ENCODE measurements around the gene DENND5A.
A peak's percentile ranks its signal among the peaks of the same experiment; 100 is the strongest.

Gene DENND5A

DNA sequence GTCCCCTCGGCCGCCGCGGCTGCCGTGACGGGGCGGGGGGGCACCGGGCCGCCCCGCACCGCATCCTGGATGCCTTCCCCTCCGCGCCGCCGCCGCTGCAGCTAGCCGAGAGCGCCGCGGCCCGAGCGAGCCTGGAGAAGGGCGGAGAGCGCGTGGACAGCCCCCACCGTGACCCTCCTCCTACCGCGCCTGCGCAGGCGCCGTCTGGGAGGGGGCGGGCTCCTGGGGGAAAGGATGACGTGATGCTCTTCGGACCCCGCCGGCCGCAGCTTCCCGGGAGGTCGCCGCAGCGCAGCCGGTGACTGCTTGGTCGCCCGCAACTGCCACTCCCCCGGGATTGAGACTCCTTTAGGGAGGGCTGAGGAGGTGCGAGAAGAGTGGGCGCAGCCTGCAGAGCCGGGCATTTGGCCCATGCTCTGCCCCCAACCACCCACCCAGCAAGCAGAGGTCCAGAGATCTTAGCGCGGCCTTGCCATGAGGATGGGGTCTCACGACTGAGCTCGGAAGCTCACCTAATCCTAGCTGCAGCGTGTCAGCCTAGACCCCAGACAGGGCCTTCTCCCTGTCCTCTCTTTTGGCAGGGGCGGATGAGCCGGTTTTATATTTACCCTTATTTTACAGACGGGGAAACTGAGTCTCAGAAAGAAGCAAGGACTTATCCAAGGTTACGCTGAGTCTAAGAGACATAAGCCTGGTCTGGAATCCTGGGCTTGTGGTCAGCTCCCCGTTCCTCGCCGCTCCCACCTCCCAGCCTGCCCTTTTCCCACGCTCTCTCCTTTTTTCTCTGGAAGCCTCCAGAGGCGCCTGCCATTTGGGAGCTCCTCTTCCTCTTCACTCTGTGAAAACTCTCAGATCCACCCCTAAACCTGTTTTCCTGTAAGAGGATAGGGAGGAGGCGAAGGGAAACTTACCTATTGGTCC lies at the start of gene DENND5A:
Gene DENND5A, minus strand, starts transcription at position 140 of the 921 bp plus-strand sequence. CDS start 281 bp downstream, outside the sequence.
- Mint-ChIP-seq H3K27ac (peak within 1 kb of the TSS; percentile 81), H3K4me3 (peak within 1 kb of the TSS; percentile 85), H3K27me3 (no peaks in the 10 kb centered on the region), H3K36me3 (no peaks in the 10 kb centered on the region), H3K9me3 (no peaks in the 10 kb centered on the region), H3K4me1 (peaks cover 40% of the 10 kb centered on the region)
- ATAC-seq: peak; percentile 71

DNA sequence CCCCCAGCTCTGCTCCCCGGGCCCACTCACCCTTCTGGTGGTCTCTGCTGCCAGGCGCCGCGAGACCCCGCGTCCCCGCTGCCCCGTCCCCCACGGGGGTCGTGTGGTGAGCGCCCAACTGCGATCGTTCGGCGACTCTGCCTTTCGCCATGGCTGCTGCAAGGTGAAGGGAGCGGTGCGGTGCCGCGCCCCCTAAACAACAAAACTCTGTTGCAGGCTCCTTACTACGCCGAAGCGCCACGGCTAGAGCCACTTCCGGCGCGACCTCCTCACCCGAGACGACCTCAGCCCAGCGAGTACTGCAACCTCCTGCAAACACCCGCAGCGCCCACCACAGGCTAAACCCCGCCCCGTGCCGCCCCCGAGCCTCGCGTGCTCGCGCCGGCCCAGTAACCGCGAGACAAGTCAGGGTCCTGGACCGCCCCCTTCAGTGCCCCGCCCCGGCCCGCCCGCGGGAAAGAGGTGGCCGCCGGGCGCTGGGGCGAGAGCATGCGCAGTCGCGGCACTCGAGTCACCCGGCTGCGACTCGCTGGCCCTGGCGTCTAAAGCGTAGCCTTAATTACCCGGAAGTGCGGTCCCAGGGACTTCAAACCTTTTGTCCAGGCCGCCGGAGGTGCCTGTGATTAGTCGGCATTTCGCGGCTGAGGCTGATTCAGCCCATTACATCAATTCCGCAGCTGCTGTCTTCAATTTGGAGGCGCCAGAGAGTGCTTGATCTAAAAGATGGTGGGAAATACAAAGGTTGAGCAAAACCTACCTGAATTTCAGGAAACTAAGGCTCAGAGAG lies 49.3 kb upstream of the DENND5A start, which contains the start of gene TMEM41B:
Gene TMEM41B, minus strand, starts transcription at position 303 of the 787 bp plus-strand sequence. Its CDS starts 152 bp downstream, at position 151.
- H3K27ac Mint-ChIP-seq: peak within 1 kb of the TSS; percentile 96
- peaks cover 37% of the 10 kb centered on the region for H3K4me1 Mint-ChIP-seq
- peaks cover 7% of the 10 kb centered on the region for H3K36me3 Mint-ChIP-seq
- H3K9me3 Mint-ChIP-seq: no peaks in the 10 kb centered on the region
- peaks cover 9% of the 10 kb centered on the region for H3K27me3 Mint-ChIP-seq
- H3K4me3 Mint-ChIP-seq: peak within 1 kb of the TSS; percentile 98
- ATAC-seq: peak; percentile 99

DNA sequence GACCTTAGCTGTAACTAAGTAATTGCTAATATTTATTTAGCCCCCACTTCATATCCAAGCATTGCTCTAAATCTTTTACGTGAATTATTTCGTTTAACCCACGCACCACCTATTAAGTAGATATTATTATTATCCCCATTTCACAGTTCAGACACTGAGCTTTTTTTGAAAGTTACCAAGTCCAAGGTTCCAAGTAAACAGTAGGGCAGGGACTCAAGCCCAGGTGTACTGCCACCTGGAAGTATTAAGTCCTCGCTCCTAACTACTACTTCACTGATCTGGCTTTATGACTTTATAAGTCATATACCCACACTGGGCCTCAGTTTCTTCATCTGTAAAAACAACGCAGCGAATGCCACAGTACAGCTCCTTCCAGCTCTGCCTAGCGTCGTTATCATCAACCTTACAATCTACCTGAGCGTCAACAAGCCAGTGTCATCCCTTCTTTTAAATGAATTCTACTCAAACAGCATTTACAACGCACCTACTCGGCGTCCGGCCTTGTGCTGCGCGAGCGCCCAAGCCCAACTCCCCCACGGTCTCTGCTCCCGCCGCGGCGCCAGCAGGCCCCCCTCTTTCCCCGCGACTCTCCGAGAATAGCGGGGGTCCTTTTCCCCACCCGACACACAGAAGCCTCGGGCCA lies 48.6 kb upstream of the DENND5A start:
- H3K27me3 Mint-ChIP-seq: peaks cover 9% of the 10 kb centered on the region
- peak; percentile 5 for ATAC-seq
- H3K4me1 Mint-ChIP-seq: peaks cover 36% of the 10 kb centered on the region
- peak overlapping the region; percentile 96 for H3K27ac Mint-ChIP-seq
- peak overlapping the region; percentile 98 for H3K4me3 Mint-ChIP-seq
- H3K9me3 Mint-ChIP-seq: no peaks in the 10 kb centered on the region
- H3K36me3 Mint-ChIP-seq: peaks cover 7% of the 10 kb centered on the region

DNA sequence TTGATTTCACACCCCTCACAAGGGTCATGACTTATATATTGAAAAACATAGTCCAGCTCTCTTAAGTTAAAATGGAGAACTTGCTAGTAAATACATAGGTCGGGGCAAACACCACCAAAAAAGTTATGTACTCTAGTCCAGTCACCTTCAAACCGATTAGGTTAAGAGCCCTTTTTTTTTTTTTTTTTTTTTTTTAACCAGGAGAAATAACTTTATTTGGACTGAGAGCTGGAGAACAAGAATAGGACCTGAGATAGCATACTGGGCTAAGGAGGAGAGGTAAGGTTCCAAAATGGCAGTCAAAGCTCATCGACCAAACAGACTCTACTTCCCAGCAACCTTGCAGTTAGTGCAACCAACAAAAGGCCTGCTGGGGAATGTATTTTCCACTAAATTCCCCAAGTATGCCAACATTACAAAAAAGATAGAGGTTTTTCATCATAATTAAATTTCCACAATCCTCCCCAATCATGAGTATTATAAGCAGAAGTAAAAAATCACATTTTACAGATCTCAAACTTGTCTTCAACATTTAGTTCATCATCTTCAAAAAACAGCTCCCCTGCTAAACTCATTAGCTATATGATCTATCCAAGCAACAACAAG lies 45.4 kb upstream of the DENND5A start:
- Mint-ChIP-seq H3K4me1 (peaks cover 46% of the 10 kb centered on the region), H3K4me3 (no peak overlapping the region), H3K36me3 (peaks cover 20% of the 10 kb centered on the region), H3K27me3 (no peaks in the 10 kb centered on the region), H3K9me3 (peaks cover 3% of the 10 kb centered on the region), H3K27ac (no peak overlapping the region)
- ATAC-seq: no peak

DNA sequence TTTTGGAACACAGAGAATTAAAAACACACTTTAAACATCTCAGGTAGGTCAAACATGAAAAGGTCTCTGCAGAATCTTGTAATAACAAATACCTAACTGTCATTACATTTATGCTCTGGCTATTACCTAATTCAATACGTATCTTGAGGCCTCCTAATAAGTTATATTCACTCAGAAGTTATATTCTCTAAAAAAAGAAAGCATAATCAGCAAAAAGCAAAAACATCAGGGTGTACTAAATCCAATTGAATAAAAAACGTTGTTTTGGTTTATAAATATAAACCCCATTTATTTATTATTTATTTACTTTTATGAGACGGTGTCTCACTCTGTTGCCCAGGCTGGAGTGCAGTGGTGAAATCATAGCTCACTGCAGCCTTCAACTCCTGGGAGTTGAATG lies 39.0 kb upstream of the DENND5A start:
- H3K4me3 Mint-ChIP-seq: no peak overlapping the region
- H3K4me1 Mint-ChIP-seq: peaks cover 25% of the 10 kb centered on the region
- H3K27ac Mint-ChIP-seq: no peak overlapping the region
- H3K27me3 Mint-ChIP-seq: no peaks in the 10 kb centered on the region
- peaks cover 3% of the 10 kb centered on the region for H3K9me3 Mint-ChIP-seq
- H3K36me3 Mint-ChIP-seq: peaks cover 13% of the 10 kb centered on the region
- no peak for ATAC-seq

DNA sequence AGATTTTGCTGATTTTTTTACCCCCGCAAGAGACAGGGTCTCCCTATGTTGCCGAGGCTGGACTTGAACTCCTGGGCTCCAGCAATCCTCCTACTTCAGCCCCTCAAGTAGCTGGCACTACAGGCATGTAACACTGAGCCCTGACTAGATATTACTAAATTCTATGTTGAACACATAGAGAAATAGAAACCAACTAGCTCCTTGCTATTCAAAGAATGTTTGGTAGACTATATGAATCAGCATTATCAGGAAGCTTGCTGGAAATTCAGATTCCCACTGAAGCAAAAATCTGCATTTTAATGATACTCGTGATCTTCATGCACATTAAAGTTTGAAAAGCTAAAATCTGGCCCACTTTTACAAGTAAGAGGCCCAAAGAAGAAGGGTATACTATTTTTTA lies 37.3 kb upstream of the DENND5A start:
- Mint-ChIP-seq H3K9me3 (no peaks in the 10 kb centered on the region), H3K27me3 (no peaks in the 10 kb centered on the region), H3K4me3 (no peak overlapping the region), H3K4me1 (peaks cover 17% of the 10 kb centered on the region), H3K27ac (no peak overlapping the region), H3K36me3 (peaks cover 6% of the 10 kb centered on the region)
- no peak for ATAC-seq

DNA sequence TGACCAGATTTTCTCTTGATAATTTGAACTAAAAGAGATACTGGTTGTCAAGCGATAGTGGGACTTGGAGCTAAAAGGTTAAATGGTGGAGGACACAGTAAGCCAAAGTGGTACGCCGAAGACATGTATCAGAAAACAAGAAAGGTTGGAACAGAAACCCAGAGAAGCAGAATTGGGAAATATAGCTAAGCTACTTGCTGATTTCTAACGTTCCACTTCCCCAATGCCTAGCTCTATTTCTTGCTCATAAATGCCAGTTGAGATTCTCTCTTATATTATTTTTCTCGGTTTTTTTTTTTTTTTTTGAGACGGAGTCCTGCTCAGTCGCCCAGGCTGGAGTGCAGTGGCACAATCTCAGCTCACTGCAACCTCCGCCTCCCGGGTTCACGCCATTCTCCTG lies 36.6 kb upstream of the DENND5A start:
- Mint-ChIP-seq H3K27ac (no peak overlapping the region), H3K9me3 (no peaks in the 10 kb centered on the region), H3K36me3 (peaks cover 2% of the 10 kb centered on the region), H3K4me3 (no peak overlapping the region), H3K4me1 (peaks cover 13% of the 10 kb centered on the region), H3K27me3 (no peaks in the 10 kb centered on the region)
- peak; percentile 55 for ATAC-seq

DNA sequence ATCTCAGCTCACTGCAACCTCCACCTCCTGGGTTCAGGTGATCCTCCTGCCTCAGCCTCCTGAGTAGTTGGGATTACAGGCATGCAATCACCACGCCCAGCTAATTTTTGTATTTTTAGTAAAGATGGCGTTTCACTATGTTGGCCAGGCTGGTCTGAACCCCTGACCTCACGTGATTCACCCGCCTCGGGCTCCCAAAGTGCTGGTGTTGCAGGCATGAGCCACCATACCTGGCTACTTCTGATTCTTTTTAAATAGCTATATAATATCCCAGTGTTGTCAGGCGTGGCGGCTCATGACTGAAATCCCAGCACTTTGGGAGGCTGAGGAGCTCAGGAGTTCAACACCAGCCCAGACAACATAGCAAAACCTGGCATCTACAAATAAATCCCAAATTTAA lies 28.5 kb upstream of the DENND5A start:
- no peak for ATAC-seq
- no peak overlapping the region for H3K4me3 Mint-ChIP-seq
- H3K27me3 Mint-ChIP-seq: no peaks in the 10 kb centered on the region
- H3K9me3 Mint-ChIP-seq: no peaks in the 10 kb centered on the region
- no peak overlapping the region for H3K27ac Mint-ChIP-seq
- peaks cover 10% of the 10 kb centered on the region for H3K4me1 Mint-ChIP-seq
- peaks cover 17% of the 10 kb centered on the region for H3K36me3 Mint-ChIP-seq

DNA sequence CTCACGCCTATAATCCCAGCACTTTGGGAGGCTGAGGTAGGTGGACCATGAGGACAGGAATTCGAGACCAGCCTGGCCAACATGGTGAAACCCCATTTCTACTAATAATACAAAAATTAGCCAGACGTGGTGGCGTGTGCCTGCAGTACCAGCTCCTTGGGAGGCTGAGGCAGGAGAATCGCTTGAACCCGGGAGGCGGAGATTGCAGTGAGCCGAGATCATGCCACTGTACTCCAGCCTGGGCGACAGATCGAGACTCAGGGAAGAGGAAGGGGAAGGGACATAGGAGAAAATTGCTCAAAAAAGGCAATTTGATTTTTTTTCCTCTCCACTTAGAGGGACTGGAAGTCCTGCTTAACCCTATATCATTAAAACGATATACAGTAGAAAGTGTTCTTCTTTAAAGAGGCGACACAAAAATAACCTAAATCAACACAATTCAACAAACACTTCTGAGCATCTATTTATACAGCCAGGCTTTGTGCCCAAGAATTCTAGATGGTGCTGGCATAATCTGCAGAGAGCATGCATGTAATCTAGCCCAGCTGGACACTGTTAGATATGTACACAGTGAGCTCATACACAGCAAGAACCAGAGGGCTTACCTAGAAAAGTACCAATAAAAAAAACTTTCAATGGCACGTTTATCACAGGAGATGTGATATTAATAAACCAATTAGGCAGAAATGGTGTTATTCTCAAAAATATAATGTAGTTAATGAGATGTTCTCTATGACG lies 20.9 kb upstream of the DENND5A start:
- Mint-ChIP-seq H3K9me3 (no peaks in the 10 kb centered on the region), H3K36me3 (peaks cover 29% of the 10 kb centered on the region), H3K27me3 (no peaks in the 10 kb centered on the region), H3K4me3 (no peak overlapping the region), H3K27ac (no peak overlapping the region), H3K4me1 (peaks cover 12% of the 10 kb centered on the region)
- ATAC-seq: no peak

DNA sequence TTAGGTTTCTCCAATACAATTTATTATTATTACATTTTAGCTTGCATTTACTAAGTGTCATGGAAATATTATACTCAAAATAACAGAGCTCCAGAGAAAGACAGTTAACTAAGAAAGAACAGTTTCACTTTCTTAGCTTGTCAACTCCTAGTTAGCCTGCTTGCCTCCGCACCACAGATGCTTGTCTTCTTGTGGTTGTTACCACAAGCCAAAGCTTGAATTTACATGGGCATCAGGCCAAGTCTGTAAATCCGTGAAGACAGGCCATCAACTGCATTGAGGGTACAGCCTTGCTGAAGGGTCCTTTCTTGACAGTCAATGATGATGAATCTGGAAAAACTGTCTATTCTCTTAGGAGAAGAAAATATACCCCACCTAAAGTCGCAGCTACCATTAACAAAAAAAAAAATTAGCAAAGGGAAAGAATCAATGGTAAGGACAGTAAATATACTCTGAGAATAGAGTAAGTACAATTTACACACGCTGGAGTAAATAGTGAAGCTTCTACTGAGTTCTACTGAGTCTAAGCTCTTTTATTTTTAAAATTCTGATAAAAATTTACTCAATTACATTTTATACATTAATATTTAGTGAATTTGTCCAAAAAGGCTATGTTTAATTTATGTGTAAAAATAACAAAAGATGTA lies 15.6 kb upstream of the DENND5A start:
- H3K4me3 Mint-ChIP-seq: no peak overlapping the region
- peak overlapping the region; percentile 69 for H3K27ac Mint-ChIP-seq
- H3K9me3 Mint-ChIP-seq: no peaks in the 10 kb centered on the region
- no peaks in the 10 kb centered on the region for H3K27me3 Mint-ChIP-seq
- ATAC-seq: peak; percentile 66
- peaks cover 14% of the 10 kb centered on the region for H3K36me3 Mint-ChIP-seq
- peaks cover 12% of the 10 kb centered on the region for H3K4me1 Mint-ChIP-seq

DNA sequence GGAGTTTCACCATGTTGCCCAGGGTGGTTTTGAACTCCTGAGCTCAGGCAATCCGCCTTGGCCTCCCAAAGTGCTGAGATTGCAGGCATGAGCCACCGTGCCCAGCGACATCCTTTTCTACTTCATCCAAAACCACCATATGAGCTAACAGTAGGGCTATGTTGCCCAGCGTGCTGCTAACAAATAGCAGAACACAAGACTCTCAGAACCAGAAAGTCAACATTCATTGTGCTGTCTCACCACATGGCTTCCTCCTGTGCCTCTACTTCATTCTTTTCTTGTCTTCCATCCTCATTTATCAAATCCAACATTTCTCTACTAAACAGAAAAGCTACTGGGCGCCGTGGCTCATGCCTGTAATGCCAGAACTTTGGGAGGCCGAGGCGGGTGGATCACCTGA lies 12.0 kb upstream of the DENND5A start:
- Mint-ChIP-seq H3K27me3 (no peaks in the 10 kb centered on the region), H3K27ac (no peak overlapping the region), H3K4me3 (no peak overlapping the region), H3K36me3 (peaks cover under 1% of the 10 kb centered on the region), H3K4me1 (peaks cover 19% of the 10 kb centered on the region), H3K9me3 (no peaks in the 10 kb centered on the region)
- no peak for ATAC-seq

DNA sequence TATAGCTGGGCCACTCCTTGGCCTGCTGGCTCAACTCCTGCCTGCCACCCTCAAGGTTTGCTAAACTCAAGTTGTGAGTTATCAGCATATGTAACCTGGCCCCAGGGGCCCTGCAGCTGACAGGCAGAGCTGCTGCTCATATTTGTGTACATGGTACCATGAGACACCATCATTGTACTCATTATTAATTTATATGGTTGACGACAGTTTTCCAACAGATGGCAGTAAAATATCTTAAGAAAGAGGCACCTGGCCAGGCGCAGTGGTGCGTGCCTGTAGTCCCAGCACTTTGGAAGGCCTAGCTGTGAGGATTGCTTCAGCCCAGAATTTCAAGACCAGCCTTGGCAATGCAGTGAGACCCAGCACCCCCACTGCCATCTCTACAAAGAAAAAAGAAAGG lies 11.4 kb upstream of the DENND5A start:
- no peaks in the 10 kb centered on the region for H3K36me3 Mint-ChIP-seq
- no peak overlapping the region for H3K4me3 Mint-ChIP-seq
- H3K9me3 Mint-ChIP-seq: no peaks in the 10 kb centered on the region
- H3K4me1 Mint-ChIP-seq: peaks cover 19% of the 10 kb centered on the region
- H3K27me3 Mint-ChIP-seq: no peaks in the 10 kb centered on the region
- no peak for ATAC-seq
- H3K27ac Mint-ChIP-seq: no peak overlapping the region

DNA sequence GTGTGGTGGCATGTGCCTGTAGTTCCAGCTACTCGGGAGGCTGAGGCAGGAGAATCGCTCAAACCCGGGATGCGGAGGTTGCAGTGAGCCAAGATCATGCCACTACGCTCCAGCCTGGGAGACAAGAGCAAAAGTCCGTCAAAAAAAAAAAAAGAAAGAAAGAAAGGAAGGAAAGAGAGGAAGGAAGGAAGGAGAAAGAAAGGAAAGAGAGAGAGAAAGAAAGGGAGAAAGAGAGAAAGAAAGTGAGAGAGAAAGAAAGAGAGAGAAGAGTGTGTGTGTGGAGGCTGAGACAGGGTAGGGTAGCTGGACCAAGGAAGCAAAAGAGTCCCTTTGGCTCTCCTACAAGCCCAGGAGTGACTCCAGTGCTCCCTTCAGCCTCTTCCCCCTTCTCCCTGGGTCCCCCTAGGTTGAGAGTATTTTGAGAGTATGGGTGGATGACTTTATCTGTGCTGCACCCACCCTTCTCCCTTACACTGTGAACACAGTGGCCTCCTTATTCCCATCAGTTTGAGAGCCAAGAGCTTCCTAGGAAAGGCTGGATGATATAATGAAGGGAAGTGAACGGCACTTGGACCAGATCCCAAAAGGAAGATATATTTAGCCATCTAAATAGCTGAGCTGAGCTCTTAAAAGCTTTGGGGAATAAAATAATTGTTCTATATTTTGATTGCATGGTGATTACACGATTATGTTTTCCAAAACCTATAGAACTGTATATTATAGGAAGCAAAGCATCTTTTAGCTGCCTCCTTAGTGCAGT lies 9.5 kb upstream of the DENND5A start:
- H3K9me3 Mint-ChIP-seq: no peaks in the 10 kb centered on the region
- no peak overlapping the region for H3K27ac Mint-ChIP-seq
- H3K4me1 Mint-ChIP-seq: peaks cover 7% of the 10 kb centered on the region
- ATAC-seq: no peak
- no peak overlapping the region for H3K4me3 Mint-ChIP-seq
- H3K36me3 Mint-ChIP-seq: no peaks in the 10 kb centered on the region
- no peaks in the 10 kb centered on the region for H3K27me3 Mint-ChIP-seq
